GM12878 (cell line): Measurements from ENCODE around the gene CDH4. TPM values are rescaled to one million over a fixed set of nuclear protein-coding genes. Genes with fewer than 3 reads are reported as not detected.

Source experiments
- ATAC-seq: fragments of 200-7000 bp; cut with Tn5 transposase; 3 replicates; pipeline ENCODE4 v1.9.1; 2020; ENCODE audit warnings: mild to moderate bottlenecking, moderate library complexity
- BruUV-seq: library from RNA; stranded (reverse); fragments of 400-500 nt; replicated peaks from 2 replicates; lab custom pipeline; 2021; lab: Mats Ljungman, UMichigan
- CTCF ChIA-PET: fragments of 300-600 bp; sonication (Branson Sonifier 250); formaldehyde crosslinking; extraction: SDS; loops from one replicate; lab custom pipeline; 2021; ENCODE audit warnings: inconsistent platforms; lab: Yijun Ruan, JAX
- POLR2A ChIA-PET: fragments of 350-600 bp; formaldehyde crosslinking; extraction: SDS; loops from one replicate; lab custom pipeline; 2021; ENCODE audit warnings: inconsistent platforms; lab: Charles Lee
- RAD21 ChIA-PET: fragments of 300-600 bp; sonication (Branson Sonifier 250); formaldehyde crosslinking; loops from one replicate; lab custom pipeline; 2023; ENCODE audit warnings: antibody characterized with exemption; ENCODE audit not compliant: unreplicated experiment; lab: Charles Lee
- SMC1A ChIA-PET: fragments of 300-600 bp; sonication (Branson Sonifier 250); formaldehyde crosslinking; loops from one replicate; lab custom pipeline; 2023; ENCODE audit not compliant: unreplicated experiment, uncharacterized antibody; lab: Charles Lee
- DNase-seq: peaks from one replicate; pipeline ENCODE4 v3.0.0-alpha.2; 2011; ENCODE audit warnings: low read depth, low spot score
- FAIRE-seq: peaks from 3 replicates; lab custom pipeline; 2011; peaks lifted over from hg19 to GRCh38; lab: Jason Lieb, UNC
- H2AFZ ChIP-seq: 2 replicates; pipeline ENCODE4 v1.6.0; 2011; ENCODE audit warnings: low read depth, low read length, control low read depth; ENCODE audit not compliant: control insufficient read depth
- H3K27ac ChIP-seq: 2 replicates; pipeline ENCODE4 v1.5.1; 2011; ENCODE audit warnings: control low read depth; ENCODE audit not compliant: control insufficient read depth, insufficient read depth
- H3K27me3 ChIP-seq, 2 experiments: replicated peaks in 1 of 2; 2 replicates each; pipeline versions ENCODE4 v1.6.0 to v1.6.1; 2011; ENCODE audit warnings: low read length in 1 of 2; ENCODE audit not compliant: control insufficient read depth in 2 of 2, insufficient read depth in 2 of 2
- H3K36me3 ChIP-seq, 2 experiments: 2 replicates each; pipeline ENCODE4 v1.5.1; 2011; ENCODE audit warnings: low read length in 1 of 2; ENCODE audit not compliant: control insufficient read depth in 2 of 2, insufficient read depth in 2 of 2
- H3K4me1 ChIP-seq: 2 replicates; pipeline ENCODE4 v1.6.1; 2011; ENCODE audit warnings: mild to moderate bottlenecking, low read length, moderate library complexity, mixed read lengths; ENCODE audit not compliant: control insufficient read depth, insufficient read depth
- H3K4me2 ChIP-seq: 2 replicates; pipeline ENCODE4 v1.6.0; 2011; ENCODE audit warnings: control low read depth; ENCODE audit not compliant: control insufficient read depth, insufficient read depth
- H3K4me3 ChIP-seq: fragments of 200-600 bp; sonication (generic); 2 replicates; pipeline ENCODE4 v1.5.1; 2016
- H3K79me2 ChIP-seq: 2 replicates; pipeline ENCODE4 v1.6.0; 2011; ENCODE audit warnings: low read length; ENCODE audit not compliant: control insufficient read depth, insufficient read depth
- H3K9ac ChIP-seq: 2 replicates; pipeline ENCODE4 v1.8.0; 2011; ENCODE audit warnings: low read length, control low read depth, mixed read lengths; ENCODE audit not compliant: control insufficient read depth, insufficient read depth
- H3K9me3 ChIP-seq: replicated peaks from 3 replicates; pipeline ENCODE4 v1.5.1; 2011; ENCODE audit warnings: mild to moderate bottlenecking, low read length; ENCODE audit not compliant: control insufficient read depth, insufficient read depth
- H4K20me1 ChIP-seq: 2 replicates; pipeline ENCODE4 v1.6.0; 2011; ENCODE audit not compliant: control insufficient read depth, insufficient read depth
- EP300 ChIP-seq, 2 experiments: fragments of 150-350 bp in 1 of 2; IDR thresholded peaks; 2 replicates each; pipeline ENCODE4 v1.6.1; 2011 to 2012; ENCODE audit warnings: low read depth in 2 of 2, low read length in 2 of 2, borderline replicate concordance in 1 of 2, improper control_type of control experiment in 1 of 2, inconsistent platforms in 1 of 2; ENCODE audit not compliant: control insufficient read depth in 1 of 2
- ETV6 ChIP-seq, 2 experiments: fragments of 450-650 bp in 1 of 2; IDR thresholded peaks in 1 of 2; conservative IDR thresholded peaks in 1 of 2; 2 replicates each; pipeline ENCODE4 v1.6.1; 2014; ENCODE audit warnings: antibody characterized with exemption in 1 of 2, borderline replicate concordance in 1 of 2, low read depth in 1 of 2, mild to moderate bottlenecking in 1 of 2, moderate library complexity in 1 of 2
- JUND ChIP-seq: IDR thresholded peaks from 2 replicates; pipeline ENCODE4 v1.6.1; 2012; ENCODE audit warnings: low read depth, mild to moderate bottlenecking, low read length, improper control_type of control experiment, moderate library complexity
- SIX5 ChIP-seq: IDR thresholded peaks from 2 replicates; pipeline ENCODE4 v1.6.1; 2011; ENCODE audit warnings: mild to moderate bottlenecking, low read depth, low read length, moderate library complexity; ENCODE audit not compliant: severe bottlenecking
- SP1 ChIP-seq: IDR thresholded peaks from one replicate; pipeline ENCODE4 v1.6.1; 2011; ENCODE audit warnings: low read depth, low read length
- SREBF2 ChIP-seq: IDR thresholded peaks from 2 replicates; pipeline ENCODE4 v1.6.1; 2012; ENCODE audit warnings: mild to moderate bottlenecking, low read length
- SUPT20H ChIP-seq: IDR thresholded peaks from 2 replicates; pipeline ENCODE4 v1.6.1; 2011; ENCODE audit warnings: low read depth, mild to moderate bottlenecking, low read length, moderate library complexity, borderline replicate concordance; ENCODE audit not compliant: control insufficient read depth
- ZNF207 ChIP-seq: fragments of 450-650 bp; IDR thresholded peaks from 2 replicates; pipeline ENCODE4 v1.6.1; 2014; ENCODE audit warnings: antibody characterized with exemption, mild to moderate bottlenecking, borderline replicate concordance
- WGBS: methylation state at CpG from one replicate; pipeline ENCODE4 v1.1.6; 2016; ENCODE audit warnings: low lambda C conversion rate; ENCODE audit not compliant: insufficient replicate concordance, insufficient coverage; ENCODE audit errors: missing lambda C conversion rate; 5-methylcytosine and 5-hydroxymethylcytosine counted together
- in situ Hi-C: fragments of 300-500 bp; cut with MboI; formaldehyde crosslinking; loops from 9 replicates; pipeline ENCODE4 v1.14.3; 2018; ENCODE audit warnings: mixed read lengths
- intact Hi-C: fragments of 100-400 bp; cut with micrococcal nuclease; formaldehyde crosslinking; loops from one replicate; pipeline ENCODE4 v1.14.2; 2022; ENCODE audit not compliant: unreplicated experiment
- polyA plus RNA-seq, 11 experiments: library from polyadenylated mRNA; depleted of rRNA in 4 of 11; unstranded in 6 of 11; stranded (reverse) in 5 of 11; fragments of >200 nt; fragmentation: Nextera tagmentation in 4 of 11; fragmentation: Illumina TruSeq in 1 of 11; extraction: Ambion mirVana in 4 of 11; extraction: Trizol in 1 of 11; gene quantifications; 1 replicate in 1 of 11; 2 replicates in 10 of 11; pipeline versions ENCODE4 v1.2.1 to v1.2.3, GENCODE V29; 2011 to 2016; ENCODE audit warnings: inconsistent platforms in 2 of 11, missing spikeins in 2 of 11, low read depth in 1 of 11
- total RNA-seq, 4 experiments: library from RNA; depleted of rRNA in 3 of 4; stranded (reverse); fragments of >200 nt in 3 of 4; fragmentation: Illumina TruSeq in 1 of 4; extraction: Trizol in 1 of 4; gene quantifications; 2 replicates each; pipeline versions ENCODE4 v1.2.1 to v1.2.3, GENCODE V29; 2013 to 2021

CDH4 gene
- total and polyA plus RNA-seq, 10 of the 15 experiments (the other 5 are each of a cell fraction or from before 2014, with no cell fraction given): not detected

- H3K27ac ChIP-seq: no peak overlapping the region
- FAIRE-seq (no peak), ATAC-seq (no peak), DNase-seq (no peak)
- intact Hi-C loops (no loop called here), in situ Hi-C loops (no loop called here)
- no peaks in the 10 kb centered on the region for H3K79me2 ChIP-seq
- BruUV-seq: no TSS peak
- no peaks in the 10 kb centered on the region; a peak in 1 of 4 replicates for H3K27me3 ChIP-seq
- CTCF ChIA-PET: no interaction called here
- POLR2A ChIA-PET: no interaction called here
- H3K9me3 ChIP-seq: no peaks in the 10 kb centered on the region; the same call in 2 of the 3 replicates
- H3K4me3 ChIP-seq: no peak overlapping the region
- 32% methylated on average over 12 of the region's 12 CpGs for WGBS
- no peak overlapping the region for H2AFZ ChIP-seq
- H3K36me3 ChIP-seq: no peaks in the 10 kb centered on the region
- H3K4me1 ChIP-seq: no peaks in the 10 kb centered on the region
- RAD21 ChIA-PET: no interaction called here
- SMC1A ChIA-PET: no interaction called here
- H3K9ac ChIP-seq: no peak overlapping the region
- H3K4me2 ChIP-seq: no peak overlapping the region
- TF ChIP-seq EP300 (IDR thresholded peaks at IDR 0.05; ENCODE audit: borderline replicate concordance in 1 of 2, control insufficient read depth in 1 of 2, low read depth in 2 of 2, low read length in 2 of 2) (no peak), SIX5 (no peak), ETV6 (conservative IDR thresholded peaks at IDR 0.05 in 1 of 2, IDR thresholded peaks at IDR 0.05 in 1 of 2; ENCODE audit: borderline replicate concordance in 1 of 2, low read depth in 1 of 2) (no peak), SP1 (no peak), ZNF207 (no peak), SUPT20H (no peak), SREBF2 (no peak), JUND (no peak)
- no peaks in the 10 kb centered on the region for H4K20me1 ChIP-seq
These were observed 374.4 kb downstream of the CDH4 start for GRCh38 chr20:61626412-61626811.
